Hepatocyte (in vitro differentiated cells): Measurements from ENCODE around the gene NRG2.

ENCODE experiments used
- CTCF ChIP-seq: fragments of 200-600 bp; sonication (generic); IDR thresholded peaks from 2 replicates; pipeline ENCODE4 v1.5.1; 2016; ENCODE audit warnings: antibody characterized with exemption, mild to moderate bottlenecking; ENCODE audit not compliant: poor library complexity
- EZH2phosphoT487 ChIP-seq: fragments of 200-600 bp; sonication (generic); IDR thresholded peaks from one replicate; pipeline ENCODE4 v1.6.1; 2018; ENCODE audit warnings: antibody characterized with exemption, mild to moderate bottlenecking, low read depth, moderate library complexity; ENCODE audit not compliant: unreplicated experiment, severe bottlenecking

- TF ChIP-seq CTCF = no peak
- no peak for TF ChIP-seq EZH2phosphoT487
These were observed 78.0 kb downstream of the NRG2 start for GRCh38 chr5:139964994-139965565.
